ENCODE data around the gene ZNF644.
A peak's percentile ranks its signal among the peaks of the same experiment; 100 is the strongest.

ZNF644 gene

DNA sequence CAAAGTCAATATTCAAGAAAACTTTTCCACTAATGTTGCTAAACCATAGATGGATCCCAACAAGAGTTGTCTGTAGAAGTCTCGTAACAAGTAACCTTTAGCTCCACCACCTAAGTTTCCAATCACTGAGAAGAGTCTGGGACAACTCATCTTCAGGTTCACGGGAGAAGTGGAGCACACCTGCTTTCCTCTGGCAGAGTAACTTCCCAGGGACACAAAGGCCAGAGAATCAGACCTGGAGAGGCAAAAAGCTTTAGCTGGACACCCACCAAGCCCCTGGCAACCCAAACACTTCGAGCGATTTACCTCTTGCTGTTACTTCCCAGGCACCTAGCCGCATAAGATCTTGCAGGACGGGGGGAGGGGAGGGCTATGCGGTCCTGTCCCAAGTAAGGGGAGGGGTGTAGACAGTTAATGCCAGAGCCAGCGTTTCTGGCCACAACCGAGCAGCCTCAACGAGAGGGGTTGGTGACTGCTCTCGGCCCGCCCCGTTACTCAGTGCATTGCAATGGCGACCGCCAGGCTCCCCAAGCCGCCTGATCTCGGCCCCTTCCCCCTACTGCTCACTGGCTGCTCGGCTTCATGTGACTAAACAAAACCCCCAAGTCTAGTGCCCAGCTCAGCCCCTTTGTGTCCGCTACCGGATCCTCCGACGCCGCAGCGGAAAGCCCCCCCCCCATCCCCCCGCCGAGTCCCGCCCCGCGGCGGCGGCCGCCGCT is 709 bp downstream of the ZNF644 start:
- DNase-seq = peak; percentile 44 to 70

DNA sequence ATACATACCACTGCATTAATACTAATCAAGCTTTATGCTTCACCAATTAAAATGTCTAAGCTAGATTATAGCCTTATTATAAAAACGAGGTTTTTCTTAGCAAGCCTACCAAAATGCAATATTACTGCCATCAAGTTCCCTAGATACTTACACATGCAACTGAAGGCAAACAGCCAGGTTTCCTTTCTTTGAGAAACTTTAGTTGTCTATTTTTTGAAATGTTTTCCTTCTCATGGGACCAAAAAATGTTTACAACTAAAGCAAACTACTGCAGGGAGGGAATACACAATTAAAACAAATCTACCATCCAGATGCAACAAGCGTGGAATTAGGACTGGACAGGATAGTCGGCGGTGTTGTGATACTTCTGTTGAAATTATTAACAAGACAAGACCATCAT is 1.3 kb downstream of the ZNF644 start:
- no peak for DNase-seq

DNA sequence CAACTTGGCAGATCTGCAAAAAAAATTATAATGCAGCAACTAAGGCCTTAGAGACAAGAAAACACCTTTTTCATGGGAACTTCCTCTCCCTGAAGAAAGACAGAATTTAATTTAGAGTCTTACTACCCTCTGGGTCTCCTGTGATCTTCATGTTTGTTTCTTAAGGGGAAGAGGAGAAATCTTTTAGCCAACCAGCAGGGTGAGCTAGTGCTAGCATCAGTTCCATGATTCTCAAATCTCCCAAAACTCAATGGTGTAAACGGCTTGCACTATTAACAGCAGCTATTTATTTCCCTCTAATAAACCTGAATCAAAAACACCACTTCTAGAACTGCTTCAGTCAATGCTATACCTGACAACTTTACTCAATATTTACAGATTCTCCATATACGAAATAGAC is 3.8 kb downstream of the ZNF644 start:
- peak in 1 of 2 experiments; percentile 17 for DNase-seq

DNA sequence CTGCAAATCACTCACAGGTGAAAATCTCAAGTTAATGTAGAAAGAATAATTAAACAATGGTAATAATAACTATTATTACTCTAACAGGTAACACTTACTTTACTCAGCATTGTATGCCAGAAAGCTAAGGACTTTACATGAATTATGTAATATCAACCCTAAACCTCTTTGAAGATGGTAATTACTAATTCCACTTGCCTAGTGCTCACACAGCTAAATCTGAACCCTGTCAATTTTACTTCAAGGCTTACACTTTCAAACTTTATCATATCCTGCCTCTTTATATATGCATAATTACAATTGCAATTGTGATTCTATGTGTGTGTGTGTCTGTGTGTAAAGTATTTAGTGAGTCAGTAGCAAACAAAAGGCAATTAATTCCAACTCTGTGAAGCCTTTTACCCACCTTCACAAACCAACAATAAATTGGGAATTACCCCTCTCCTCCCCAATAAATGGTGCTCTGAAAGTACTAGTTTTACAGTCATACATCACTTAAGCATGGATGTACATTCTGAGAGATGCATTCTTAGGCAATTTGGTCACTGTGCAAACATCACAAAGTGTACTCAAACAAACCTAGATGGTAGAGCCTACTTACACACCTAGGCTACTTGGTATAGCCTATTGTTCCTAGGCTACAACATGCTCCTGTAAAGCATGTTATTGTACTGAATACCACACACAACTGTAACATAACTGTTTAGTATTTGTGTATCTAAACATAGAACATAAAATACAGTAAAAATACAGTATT is 5.9 kb downstream of the ZNF644 start:
- peak in 1 of 2 experiments; percentile 1 for DNase-seq

DNA sequence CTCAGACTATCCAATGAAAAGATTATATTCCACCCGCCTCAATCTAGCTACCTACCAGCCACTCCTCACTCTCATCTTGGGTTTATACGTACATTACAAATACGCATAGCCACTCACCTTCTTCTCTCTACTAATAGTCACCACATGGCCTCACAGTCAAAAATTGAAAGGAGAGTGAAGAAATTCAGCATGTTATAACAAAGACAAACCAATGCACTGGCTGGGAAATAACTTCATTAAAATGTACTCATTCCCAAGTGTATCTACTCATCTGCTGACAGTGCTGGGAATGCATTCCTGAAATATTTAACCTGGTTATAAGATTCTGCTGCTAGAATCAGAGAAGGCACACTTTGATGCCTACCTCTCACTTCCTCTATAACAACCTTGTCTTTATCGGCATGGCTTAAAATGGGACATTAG is 6.5 kb downstream of the ZNF644 start:
- DNase-seq = peak in 1 of 2 experiments; percentile 4

DNA sequence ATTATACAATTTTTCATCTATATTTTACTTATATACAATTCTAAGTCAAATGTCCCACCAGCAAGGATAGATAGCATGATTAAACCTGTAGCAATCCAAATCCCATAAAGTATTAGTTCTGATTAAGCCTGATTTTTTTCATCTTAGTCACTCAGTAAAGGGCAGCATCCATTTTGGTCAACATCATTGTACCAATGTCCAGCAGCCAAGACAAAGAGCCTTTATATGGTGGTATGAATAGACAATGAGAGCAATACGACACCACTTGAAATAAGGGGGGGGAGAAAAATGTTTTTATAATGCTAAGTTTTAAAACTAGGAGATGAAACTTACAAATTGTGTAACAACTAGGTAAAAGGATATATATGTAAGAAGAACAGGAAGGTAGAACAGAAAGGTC is 7.4 kb downstream of the ZNF644 start:
- DNase-seq = no peak

DNA sequence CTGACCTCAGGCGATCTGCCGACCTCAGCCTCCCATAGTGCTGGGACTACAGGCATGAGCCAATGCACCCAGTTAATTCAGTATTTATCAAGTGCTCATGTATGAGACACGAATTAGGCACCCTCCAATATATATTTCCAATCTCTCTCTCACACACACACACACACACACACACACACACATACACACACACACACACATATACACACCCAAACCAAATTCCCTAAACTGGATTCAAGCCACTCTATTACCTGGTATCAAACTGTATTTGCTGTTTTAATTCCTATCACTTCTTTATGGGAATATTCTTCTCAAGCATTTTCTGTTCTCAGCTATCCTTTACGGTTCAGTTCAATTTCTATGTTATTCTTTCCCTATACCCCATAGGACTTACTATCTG is 8.5 kb downstream of the ZNF644 start:
- DNase-seq = no peak

DNA sequence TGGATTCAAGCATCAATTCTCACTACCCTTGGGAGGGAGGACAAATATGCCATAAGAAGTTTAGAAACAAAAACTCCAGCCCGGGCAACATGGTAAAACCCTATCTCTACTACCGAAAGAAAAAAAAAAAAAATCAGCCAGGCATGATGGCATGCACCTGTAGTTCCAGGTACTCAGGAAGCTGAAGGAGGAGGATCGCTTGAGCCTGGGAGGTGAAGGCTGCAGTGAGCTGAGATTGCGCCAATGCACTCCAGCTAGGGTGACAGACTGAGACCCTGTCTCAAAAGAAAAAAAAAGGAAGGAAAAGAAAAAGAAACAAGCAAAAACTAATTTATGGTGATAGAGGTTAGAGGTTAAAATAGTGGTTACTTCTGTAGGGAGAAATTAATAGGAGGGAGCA is 9.6 kb downstream of the ZNF644 start:
- no peak for DNase-seq

DNA sequence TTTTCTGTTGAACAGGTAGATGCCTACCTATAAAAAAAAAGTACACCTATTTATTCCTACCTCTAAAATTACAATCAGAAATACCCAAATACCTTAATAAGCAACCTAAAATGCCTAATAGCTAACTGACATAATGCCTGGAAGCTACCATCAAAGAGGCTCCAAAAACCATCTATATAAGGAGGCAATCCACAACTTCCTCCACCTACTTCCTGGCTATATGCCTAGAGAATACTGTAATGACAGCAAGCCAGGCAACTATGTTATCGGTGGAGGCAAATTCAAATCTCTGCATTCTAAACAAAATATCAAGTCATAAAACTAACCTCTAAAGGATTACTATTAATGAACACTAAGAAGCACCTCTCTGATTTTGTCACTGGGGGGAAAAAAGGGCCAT is 10.1 kb downstream of the ZNF644 start:
- no peak for DNase-seq

DNA sequence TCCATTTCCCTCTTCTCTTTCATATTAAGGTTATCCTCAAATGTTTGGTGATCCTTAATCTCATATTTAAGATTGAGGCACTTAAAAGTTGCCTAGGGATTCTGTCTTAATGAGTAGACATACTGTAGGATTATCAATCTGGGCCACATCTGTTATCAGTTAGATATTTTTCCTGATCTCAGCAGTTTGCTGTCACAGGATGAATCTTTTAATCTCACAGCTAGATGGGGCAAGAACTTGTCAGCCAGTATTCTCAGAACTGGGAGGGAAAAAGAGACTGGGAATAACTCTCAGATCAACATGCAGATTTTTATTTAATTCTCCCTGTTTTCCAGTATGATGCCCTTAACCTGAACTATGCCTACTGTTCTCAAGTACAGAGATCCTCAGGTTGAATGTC is 14.0 kb downstream of the ZNF644 start:
- no peak for DNase-seq

DNA sequence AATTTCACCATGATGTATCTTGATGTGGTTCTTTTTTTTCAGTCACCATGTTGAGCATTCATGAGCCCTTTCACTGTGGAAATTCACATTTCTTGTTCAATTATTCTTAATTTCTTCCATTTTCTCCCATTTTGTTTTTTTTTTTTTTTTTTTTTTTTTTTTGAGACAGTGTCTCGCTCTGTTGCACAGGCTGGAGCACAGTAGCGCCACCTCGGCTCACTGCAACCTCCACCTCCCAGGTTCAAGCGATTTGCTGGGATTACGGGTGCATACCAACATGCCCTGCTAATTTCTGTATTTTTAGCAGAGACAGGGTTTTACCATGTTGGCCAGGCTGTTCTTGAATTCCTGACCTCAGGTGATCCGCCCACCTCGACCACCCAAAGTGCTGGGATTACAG is 14.7 kb downstream of the ZNF644 start:
- DNase-seq = no peak

DNA sequence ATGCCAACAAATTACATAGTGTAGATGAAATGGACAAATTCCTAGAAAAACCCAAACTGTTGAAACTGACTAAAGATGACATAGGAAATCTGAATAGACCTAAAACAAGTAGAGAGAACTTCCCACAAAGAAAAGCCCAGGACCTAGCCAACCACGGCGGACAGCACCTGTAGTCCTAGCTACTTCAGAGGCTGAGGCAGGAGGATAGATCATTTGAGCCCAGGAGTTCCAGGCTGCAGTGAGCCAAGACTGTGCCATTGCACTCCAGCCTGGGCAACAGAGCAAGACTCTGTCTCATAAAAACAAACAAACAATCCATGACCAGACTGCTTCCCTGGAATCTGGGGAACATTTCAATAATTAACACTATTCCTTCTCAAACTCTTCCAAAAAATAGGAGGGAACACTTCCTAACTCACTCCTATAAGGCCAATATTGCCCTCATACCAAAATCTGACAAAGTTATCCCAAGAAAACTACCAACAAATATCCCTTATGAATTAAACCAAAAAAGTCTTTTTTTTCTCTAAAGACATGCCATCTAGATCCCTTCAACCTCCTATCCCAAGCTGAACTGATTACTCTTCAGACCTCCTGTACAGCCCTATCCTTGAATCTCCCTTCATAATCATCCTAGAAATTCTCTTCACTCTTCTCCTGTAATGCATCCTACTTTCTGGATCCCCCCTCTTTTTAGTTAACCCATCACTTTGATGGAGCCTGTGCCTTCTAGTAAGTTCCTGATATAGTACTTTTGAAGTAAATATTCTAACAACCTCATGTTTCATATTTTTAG is 15.5 kb downstream of the ZNF644 start:
- no peak for DNase-seq

DNA sequence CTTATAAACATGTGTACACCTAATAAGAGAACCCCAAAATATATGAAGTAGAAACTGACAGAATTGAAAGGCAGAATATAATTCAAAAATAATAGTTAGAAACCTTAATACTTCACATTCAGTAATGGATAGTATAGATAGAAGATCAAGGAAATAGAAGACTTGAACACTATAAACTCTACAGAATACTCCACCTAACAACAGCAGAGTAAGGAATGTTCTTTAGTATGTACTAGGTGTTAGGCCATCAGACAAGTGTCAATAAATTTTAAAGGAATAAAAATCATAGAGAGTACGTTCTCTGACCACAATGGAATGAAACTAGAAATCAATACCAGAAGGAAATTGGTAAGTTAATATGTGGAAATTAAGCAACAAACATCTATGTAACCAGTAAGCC is 16.6 kb downstream of the ZNF644 start:
- no peak for DNase-seq

DNA sequence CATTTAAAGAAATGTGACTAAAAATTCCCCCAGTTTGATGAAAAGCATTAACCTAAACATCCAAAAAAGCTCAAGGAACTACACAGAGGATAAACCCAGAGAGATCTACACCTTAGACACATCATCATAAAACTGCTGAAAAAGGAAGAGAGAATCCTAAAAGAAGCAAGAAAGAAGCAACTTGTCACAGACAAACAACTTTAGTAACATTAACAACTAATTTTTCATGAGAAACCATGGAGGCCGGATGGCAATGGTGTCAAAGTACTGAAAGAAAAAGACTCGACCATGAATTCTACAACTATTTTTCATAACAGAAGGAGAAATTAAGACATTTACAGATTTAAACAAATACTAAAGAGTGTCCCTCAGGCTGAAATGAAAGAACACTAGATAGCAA is 17.7 kb downstream of the ZNF644 start:
- DNase-seq = no peak

DNA sequence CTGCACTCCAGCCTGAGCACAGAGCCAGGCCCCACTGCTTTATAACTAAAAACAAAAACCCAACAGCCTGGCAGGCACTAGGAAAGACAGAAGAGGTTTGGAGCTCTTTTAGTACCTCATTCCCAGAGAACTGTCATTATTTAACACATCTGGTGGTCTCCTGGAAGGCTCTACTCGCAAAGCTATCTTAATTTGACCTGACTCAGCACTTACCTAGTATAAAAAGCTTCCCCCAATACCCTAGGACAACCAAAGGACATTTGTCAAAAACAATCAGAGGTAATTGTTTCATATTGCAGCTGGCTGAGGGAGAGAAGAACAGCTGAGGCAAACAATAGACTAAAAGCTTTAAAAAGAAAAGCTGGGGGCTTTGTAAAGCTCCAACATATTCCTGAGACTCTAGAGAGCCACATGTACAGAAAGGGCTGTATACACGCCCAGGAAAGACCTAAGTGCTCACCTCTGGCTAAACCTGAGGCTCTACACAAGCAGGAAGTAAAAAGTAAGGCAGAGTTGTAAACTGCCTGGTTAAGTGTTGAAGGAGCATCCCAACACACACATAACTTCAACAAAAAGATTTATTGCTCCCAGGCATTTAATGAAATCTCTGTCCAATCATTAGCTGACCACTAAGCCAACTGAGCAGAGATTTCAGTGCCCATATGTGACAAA is 25.0 kb downstream of the ZNF644 start:
- no peak for DNase-seq

DNA sequence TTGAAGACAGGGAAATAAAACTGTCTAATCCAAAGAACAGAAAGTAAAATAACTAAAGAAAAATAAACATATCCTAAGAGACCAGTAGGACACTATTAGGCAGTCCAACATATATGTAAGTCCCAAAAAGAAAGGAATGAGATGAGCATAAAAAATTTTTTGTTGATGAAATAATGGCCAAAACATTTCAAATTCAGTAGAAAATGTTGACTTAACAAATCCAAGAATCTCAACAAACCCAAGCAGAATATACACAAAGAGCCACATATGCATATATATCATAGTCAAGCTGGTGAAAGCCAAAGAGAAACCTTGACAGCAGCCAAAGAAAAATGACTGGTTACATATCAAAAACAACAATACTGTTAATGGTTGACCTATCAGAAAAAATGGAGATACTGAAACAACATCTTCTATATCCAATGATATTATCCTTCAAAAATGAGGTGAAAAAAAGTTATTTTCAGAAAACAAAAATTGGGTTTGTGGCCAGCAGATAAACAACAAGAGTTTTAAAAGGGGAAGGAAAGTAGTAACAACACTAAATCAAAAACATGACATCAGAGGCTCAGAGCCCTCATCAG is 26.4 kb downstream of the ZNF644 start:
- DNase-seq = no peak

DNA sequence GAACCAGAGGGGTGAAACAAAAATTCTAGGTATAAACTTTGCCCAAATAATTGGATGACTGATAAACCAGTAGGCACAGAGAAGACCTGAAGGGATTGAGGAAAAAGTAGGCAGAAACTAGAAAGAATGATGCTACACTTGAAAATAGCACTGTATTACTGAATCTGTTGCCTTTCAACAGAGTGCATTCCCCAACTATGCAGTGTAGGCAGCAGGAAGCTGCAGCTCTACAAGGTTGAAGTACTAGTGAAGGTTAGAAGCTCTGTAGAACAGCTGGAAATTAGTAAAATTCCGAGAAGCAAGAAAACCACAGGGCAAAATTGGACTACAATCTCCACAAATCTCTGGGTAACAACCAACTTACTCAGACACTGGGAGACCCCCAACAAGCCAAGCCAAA is 27.4 kb downstream of the ZNF644 start:
- DNase-seq = no peak

DNA sequence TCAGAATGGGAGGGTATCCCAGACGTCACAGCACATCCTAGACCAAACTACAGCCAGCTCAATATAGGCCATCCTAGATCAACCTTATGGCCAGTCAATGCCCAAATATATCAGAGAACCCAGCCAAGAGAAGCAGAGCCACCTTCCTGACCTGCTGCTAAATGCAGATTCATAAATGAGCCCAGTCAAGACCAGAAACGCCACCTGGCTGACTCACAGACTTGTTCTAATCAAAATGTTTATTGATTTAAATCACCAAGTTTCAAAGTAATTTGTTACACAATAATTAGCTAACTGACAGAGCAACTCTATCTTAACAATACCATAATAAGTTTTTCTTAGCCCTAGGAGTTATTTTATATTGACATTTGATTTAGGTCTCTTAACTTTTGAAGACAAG is 28.6 kb downstream of the ZNF644 start:
- DNase-seq = no peak

DNA sequence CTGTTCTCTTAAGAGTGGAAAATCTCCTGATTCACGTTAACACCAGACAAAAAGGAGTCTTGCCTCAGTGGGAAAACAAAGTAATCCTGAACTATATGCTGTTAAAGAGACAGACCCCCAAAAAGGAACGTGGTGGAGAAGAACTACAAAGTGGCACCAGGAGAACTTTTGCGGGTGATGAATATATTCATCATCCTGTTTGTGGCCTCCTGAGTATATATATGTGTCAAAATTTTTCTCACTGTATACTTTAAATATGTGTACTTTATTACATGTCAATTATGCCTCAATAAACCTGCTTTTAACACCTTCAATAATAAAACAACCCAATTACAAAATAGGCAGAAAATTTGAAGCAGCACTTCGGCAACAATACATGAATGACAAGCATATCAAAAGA is 31.1 kb downstream of the ZNF644 start:
- no peak for DNase-seq

DNA sequence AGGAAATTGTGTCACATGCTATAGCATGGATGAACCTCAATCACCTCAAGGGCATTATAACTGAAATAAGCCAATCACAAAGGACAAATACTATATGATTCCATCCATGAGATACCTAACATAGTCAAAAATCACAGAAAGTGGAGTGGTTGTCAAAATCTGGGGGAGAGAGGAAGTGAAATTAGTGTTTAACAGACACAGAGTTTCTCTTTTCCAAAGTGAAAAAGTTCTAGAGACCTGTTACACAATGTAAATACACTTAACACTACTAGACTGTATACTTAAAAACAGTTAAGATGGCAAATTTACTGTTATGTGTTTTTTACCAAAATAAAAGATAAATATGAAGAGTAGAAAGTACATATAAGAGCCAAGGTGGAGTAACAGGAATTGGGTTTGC is 31.8 kb downstream of the ZNF644 start:
- no peak for DNase-seq

DNA sequence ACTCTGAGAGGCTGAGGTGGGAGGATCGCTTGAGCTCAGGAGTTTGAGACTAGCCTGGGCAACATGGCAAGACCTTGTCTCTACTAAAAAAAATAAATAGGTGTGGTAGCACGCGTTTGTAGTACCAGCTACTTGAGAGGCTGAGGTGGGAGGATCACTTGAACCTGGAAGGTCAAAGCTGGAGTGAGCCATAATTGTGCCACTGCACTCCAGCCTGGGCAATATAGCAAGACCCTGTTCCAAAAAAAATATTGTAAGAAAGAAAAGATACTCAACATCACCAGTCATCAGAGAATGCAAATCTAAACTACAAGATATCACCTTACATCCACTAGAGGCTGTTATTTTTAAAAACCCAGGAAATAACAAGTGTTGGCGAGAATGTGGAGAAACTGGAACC is 32.5 kb downstream of the ZNF644 start:
- no peak for DNase-seq

DNA sequence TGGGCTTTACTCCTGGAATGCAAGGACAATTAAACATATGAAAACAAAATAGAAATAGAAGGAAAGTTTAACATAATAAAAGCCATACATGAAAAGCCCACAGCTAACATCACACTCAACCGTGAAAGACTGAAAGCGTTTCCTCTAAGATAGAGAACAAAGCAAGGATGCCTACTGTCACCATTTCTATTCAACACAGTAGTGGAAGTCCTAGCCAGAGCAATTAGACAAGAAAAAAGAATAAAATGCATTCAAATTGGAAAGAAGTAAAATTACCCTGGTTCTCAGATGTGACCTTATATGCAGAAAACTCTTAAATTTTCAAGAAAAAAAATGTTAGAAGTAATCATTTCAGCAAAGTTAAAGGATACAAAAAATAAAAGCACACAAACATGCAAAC is 34.0 kb downstream of the ZNF644 start:
- no peak for DNase-seq

DNA sequence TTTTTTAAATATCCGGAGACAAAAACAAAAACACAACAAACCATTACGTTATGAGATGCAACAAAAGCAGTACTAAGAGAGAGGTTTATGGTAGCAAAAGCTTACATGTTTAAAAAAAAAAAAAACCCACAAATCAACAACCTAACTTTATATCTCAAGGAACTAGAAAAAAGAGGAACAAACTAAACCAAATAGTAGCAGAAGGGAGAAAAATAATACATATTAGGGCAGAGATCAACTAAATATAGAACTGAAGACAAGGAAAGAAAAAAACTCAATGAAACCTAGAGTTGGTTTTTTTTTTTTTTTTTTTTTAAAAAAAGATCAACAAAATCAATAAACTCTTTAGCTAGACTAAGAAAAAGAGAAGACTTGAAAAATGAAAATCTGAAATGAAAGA is 34.9 kb downstream of the ZNF644 start:
- no peak for DNase-seq
